Right lobe of liver (tissue), 4 donors: ENCODE measurements around the gene SPTBN5.

ENCODE experiments used
- POLR2A ChIP-seq: fragments of 450-650 bp; IDR thresholded peaks from one replicate; pipeline ENCODE4 v1.6.1; 2017; ENCODE audit warnings: antibody characterized with exemption, mild to moderate bottlenecking
- TF ChIP-seq, protein P1 (sequence below), 4 donors: fragments of 200-600 bp in 3 of 4; fragments of 450-650 bp in 1 of 4; IDR thresholded peaks; one replicate each; pipeline versions ENCODE4 v1.5.1 to v1.8.0; 2016 to 2022; ENCODE audit warnings: antibody characterized with exemption in 4 of 4, mild to moderate bottlenecking in 2 of 4
- donor health status: DM: no; HTN: no; CAD: no.
- donor health status: DM: no; HTN: no; CAD: no.
- donor health status: DM: no; HTN: yes; CAD: no.

DNA sequence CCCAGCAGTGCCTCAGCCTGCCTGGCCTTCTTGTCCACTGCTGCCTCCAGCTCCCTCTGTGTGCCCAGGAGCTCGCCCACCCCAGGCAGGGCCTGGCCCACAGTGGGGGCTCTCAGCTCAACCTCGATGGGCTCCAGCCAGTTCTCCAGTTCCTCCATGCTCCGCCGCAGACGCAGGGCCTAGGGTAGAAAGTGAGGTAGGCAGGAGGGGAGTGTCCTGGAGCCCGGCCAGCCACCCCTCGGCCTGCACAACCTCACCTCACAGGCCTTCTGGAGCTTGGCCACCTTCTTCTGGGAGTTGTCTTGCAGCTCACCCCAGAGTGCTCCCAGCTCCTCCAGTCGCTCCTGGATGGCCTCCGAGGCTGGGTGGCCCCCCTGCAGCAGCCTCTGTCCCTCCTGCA lies 36.5 kb downstream of the SPTBN5 start:
- TF ChIP-seq POLR2A = no peak
- TF ChIP-seq, protein P1, sequence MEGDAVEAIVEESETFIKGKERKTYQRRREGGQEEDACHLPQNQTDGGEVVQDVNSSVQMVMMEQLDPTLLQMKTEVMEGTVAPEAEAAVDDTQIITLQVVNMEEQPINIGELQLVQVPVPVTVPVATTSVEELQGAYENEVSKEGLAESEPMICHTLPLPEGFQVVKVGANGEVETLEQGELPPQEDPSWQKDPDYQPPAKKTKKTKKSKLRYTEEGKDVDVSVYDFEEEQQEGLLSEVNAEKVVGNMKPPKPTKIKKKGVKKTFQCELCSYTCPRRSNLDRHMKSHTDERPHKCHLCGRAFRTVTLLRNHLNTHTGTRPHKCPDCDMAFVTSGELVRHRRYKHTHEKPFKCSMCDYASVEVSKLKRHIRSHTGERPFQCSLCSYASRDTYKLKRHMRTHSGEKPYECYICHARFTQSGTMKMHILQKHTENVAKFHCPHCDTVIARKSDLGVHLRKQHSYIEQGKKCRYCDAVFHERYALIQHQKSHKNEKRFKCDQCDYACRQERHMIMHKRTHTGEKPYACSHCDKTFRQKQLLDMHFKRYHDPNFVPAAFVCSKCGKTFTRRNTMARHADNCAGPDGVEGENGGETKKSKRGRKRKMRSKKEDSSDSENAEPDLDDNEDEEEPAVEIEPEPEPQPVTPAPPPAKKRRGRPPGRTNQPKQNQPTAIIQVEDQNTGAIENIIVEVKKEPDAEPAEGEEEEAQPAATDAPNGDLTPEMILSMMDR (IDR thresholded peaks at IDR 0.05) = no peak
